ENCODE results near the gene RWDD2A.
A peak's percentile ranks its signal among the peaks of the same experiment; 100 is the strongest.

GRCh38 chr6:83215131-83216047 is 22.2 kb downstream of the RWDD2A start:
- TF ChIP-seq, protein P1, sequence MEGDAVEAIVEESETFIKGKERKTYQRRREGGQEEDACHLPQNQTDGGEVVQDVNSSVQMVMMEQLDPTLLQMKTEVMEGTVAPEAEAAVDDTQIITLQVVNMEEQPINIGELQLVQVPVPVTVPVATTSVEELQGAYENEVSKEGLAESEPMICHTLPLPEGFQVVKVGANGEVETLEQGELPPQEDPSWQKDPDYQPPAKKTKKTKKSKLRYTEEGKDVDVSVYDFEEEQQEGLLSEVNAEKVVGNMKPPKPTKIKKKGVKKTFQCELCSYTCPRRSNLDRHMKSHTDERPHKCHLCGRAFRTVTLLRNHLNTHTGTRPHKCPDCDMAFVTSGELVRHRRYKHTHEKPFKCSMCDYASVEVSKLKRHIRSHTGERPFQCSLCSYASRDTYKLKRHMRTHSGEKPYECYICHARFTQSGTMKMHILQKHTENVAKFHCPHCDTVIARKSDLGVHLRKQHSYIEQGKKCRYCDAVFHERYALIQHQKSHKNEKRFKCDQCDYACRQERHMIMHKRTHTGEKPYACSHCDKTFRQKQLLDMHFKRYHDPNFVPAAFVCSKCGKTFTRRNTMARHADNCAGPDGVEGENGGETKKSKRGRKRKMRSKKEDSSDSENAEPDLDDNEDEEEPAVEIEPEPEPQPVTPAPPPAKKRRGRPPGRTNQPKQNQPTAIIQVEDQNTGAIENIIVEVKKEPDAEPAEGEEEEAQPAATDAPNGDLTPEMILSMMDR (IDR thresholded peaks at IDR 0.05), result peak; percentile 50 to 76 (median 71)
- TF ChIP-seq POLR2A (IDR thresholded peaks at IDR 0.05), result no peak

All from body of pancreas (tissue), 4 donors.